AML-193 (cell line): Measurements from ENCODE around the gene SUPT16H.
"Not testable (repeated sequence)": the region's sequence is repeated elsewhere in the genome, so short reads cannot be mapped to it uniquely, and the experiment has no call there.

Experiments used
- DNase-seq, 2 experiments: peaks; one replicate each; lab custom pipeline; 2025; lab: John Stamatoyannopoulos, UW

SUPT16H gene

DNA sequence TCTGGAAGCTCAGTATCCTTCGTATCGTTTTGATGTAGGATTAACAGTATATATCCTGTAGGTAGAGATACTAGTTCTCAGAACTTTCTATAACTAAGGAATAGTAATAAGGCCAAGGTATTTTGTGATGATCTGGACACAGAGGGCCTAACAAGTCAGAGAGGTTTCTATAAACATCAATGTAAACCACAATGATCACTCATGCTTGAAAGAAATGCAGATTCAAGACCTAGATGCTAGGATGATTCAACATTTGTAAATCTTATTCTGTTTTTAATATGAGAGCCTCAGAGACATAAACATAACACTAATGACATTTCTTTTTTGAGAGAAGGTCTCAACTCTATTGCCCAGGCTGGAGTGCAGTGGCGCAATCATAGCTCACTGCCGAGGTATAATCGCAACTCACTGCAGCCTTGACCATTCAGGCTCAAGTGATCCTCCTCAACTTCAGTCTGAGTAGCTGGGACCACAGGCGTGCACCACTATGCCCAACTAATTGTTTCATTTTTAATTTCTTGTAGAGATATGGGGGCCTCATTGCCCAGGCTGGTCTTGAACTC is 16.2 kb downstream of the SUPT16H start:
- no peak for DNase-seq

DNA sequence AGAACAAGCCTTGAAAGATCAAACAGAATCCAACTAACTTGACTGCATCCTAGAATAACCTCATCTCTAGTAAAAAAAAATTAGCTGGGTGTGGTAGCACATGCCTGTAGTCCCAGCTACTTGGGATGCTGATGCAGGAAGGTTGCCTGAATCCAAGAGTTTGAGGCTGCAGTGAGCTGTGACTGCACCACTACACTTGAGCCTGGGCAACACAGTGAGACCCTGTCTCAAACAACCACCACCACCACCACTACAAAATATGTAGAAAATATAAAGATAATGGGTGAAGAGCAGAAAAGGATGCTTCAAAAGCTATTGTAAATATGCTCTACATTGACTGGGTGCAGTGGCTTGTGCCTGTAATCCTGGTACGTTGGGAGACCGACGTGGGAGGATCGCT is 27.3 kb downstream of the SUPT16H start:
- no peak for DNase-seq

DNA sequence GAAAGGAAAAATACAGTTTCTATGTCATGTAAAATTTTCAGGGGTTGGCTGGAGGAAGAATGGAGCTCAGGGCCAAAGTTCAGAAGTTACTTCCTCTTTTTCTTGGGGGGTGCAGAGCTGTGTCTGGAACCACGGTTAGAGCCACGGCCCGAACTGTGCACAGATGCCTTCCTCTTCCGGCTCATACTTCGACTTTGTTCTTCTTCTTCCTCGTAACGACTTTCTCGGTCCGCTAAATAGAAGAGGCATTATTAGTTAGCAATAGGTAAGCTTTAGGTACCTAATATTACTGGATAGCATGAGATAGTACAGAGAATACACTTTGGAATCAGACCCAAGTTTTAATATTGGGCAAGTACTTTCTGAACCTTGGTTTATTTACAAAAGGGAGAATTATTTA is 31.2 kb downstream of the SUPT16H start:
- peak; percentile 30 to 48 for DNase-seq

DNA sequence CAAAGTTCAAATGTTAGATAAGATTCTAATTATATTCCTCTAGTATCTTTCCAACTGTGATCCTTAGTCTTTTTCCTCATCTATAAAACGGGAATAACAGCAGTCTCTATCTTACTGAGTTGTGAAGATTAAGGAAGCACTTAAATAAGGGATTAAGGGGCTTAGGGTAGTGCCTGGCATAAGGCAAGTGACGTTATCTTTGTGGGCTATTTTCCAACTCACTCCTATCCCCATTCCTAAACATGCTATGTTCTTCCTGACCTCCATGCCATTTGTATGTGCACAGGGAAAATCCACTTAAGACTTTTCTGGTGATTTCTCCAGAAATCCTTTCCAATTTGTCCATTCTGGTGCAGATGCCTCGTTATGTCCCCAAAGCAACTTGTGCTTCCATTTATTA is 33.3 kb downstream of the SUPT16H start:
- DNase-seq, result no peak

DNA sequence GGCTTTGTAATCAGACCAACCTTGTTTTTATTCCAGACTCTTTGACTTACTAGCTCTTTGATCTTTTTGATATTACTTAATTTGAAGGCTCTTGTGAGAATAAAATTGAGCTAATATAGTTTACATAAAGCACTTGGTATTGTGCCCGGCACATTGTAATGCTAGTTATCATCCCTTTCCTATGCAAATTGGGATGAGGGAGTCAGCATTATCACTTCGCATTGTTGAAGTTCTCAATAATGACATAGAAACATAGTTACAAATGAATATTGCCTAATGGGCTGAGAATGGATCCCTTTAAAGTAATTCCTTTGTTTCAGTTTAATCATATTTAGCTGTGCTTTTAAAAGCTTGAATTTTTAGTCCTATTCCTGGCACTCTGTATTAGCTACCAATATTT is 36.6 kb downstream of the SUPT16H start:
- DNase-seq, result no peak

DNA sequence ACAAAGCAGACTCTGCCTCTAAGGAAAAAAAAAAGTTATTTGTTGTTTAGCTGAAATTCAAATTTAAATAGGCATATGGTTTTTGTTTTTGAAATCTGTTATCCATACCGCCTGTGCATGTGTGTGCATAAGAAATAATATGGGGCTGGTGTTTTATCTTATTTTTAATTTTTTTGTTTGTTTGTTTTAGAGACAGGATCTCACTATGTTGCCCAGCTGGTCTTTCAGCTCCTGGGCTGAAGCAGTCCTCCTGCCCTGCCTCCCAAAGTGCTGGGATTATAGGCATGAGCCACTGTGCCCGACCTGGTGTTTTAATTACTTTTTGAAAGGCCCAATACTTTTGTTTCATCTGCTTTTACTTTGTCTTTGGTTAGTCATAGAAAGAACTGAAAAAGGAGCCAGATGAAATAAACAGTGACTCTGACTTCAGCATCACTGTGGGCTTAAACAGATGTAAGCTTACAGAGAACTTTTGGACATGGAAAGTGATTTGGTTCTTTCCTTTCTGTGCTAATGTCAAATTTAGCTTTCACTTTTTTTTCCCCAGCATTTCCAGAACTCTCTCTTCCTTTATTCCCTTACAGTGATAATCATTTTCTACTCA is 37.2 kb downstream of the SUPT16H start:
- DNase-seq, result no peak

DNA sequence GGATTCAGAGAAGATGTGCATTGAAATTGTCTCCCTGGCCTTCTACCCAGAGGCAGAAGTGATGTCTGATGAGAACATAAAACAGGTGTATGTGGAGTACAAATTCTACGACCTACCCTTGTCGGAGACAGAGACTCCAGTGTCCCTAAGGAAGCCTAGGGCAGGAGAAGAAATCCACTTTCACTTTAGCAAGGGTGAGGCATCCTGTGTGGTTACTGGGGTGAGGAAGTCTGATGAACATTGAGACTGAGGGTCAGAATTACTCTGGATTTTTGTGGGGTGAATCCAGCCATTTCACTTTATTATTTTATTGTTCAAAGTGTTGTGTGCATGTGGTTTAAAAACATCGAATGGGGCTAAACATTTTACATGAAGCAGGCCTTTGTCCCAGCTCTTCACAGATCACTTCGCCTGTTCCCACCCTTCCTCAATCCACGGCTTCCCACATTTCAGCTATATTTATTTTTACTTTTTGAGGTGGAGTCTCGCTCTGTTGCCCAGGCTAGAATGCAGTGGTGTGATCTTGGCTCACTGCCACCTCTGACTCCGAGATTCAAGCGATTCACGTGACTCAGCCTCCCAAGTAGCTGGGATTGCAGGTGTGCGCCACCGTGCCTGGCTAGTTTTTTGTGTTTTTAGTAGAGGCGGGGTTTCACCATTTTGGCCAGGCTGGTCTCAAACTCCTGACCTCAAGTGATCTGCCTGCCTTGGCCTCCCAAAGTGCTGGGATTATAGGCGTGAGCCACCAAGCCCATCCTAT is 40.6 kb downstream of the SUPT16H start:
- DNase-seq, result no peak

DNA sequence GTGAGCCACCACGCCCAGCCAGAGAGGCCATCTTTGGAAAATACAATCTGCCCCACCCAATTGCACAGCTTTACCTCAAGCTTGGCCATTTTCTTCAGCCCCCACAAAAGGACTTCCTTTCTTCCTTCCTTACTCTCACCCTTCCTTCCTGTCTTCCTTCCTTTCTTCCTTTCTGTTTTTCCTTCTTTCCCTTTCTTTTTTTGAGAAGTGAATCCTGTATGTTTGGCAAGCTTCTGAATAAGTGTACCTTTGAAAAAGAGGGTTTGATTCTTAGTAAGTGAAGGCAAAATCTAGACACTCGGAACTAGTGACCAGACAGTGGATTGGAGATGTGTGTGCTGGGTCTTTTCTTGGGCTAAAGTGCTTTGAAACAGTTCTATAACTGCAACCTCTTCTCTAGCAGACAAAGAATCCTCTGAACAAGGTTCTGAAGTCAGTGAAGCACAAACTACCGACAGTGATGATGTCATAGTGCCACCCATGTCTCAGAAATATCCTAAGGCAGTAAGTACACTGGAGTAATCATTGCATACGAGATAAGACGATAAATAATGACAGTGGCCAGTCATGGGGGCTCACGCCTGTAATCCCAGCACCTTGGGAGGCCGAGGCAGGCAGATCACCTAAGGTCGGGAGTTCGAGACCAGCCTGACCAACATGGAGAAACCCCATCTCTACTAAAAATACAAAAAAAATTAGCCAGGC is 49.5 kb downstream of the SUPT16H start:
- DNase-seq, result no peak

DNA sequence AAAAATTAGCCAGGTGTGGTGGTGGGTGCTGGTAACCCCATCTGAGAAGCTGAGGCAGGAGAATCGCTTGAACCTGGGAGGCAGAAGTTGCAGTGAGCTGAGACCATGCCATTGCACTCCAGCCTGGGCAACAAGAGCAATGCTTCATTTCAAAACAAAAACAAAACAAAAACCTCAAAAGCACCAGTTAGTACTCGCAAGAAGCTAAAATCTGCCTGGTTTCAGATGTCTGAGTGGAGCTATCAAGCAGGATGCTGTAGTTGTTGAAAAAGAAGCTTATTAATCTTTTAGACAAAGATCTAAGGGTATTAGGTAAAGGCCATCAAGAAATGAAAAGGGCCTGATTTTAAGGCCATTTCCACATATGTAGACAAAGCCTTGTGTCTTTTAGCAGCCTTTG is 50.9 kb downstream of the SUPT16H start:
- DNase-seq, result no peak

DNA sequence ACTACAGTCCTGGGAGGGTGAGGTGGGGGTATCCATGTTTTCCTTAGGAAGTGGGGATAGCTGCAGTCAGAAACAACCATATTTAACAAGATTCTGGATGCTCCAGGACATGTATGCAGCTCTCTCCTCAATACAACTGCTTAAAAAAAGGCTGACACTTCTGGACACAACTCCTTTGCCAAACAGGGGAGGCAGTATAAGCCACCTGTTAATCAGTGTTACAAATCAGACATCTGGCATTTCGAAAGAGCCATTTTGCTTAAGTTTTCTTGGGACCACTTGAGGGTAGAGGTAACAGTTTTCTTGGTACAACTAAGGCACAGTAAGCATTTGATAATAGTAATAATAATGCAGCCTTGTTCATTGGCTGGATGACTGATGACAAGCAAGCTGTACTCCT is 56.8 kb downstream of the SUPT16H start:
- no peak for DNase-seq

DNA sequence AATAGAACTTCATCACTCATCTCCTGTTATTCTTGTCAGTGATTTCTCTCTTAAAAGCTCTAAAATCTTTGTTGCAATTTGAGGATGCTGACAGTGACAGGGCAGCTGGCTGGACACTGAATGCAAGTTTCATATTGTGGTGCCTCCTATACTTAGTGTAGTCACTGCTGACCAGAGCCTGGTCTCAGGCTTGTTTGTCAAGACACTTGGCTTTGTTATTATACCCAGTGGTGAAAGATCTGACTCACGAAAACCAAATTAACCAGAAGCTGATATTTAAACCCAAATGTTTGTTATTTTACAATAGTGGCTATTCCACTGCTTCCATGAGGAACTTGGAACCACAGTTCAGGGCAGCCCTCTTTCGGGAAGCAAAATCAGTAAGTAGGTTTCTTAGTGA is 61.1 kb downstream of the SUPT16H start:
- no peak for DNase-seq

DNA sequence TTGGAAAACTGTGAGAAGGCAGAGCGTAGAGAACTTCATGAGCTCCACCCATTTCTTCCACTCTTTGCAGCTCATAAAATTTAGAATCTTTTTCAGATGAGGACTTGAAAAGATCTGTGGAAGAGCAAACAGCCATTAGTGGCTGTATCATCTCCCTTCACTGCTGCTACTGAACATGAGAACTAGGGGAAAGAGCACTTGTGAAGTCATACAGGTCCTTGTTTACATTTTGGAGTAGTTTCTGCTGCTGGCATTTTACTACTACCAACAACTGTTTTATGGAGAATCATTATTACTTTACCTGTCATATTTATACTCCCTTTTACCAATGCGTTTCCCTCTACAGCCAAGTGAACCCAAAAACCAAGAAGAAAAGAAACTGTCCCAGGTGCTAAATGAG is 62.9 kb downstream of the SUPT16H start:
- no peak for DNase-seq

DNA sequence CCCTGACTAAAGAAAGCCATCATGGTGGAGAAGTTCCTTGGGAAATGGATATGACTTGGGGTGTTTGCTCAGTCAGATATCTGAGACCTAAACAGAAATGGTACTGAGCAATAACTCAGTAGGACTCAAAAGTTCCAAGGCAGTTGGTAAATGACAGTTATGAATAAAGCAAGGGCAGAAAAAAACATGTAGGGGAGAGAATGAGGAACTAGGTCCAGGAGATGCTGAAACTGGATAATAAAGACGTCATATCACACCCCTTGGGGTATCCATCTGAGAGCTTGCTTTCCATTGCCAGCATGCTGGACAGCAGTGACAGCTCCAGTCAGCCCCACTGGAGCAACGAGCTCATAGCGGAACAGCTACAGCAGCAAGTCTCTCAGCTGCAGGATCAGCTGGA is 66.4 kb downstream of the SUPT16H start:
- peak; percentile 17 to 40 for DNase-seq

DNA sequence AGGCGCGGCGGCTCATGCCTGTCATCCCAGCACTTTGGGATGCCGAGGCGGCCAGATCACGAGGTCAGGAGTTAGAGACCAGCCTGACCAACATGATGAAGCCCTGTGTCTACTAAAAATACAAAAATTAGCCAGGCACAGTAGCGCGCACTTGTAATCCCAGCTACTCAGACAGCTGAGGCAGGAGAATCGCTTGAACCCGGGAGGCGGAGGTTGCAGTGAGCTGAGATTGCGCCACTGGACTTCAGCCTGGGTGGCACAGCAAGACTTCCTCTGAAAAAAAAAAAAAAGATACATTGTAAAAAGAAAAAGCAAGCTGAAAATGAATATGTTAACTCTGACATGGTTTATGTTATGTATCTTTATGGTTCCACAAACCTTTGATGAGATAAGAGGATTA is 70.3 kb downstream of the SUPT16H start:
- no peak for DNase-seq

DNA sequence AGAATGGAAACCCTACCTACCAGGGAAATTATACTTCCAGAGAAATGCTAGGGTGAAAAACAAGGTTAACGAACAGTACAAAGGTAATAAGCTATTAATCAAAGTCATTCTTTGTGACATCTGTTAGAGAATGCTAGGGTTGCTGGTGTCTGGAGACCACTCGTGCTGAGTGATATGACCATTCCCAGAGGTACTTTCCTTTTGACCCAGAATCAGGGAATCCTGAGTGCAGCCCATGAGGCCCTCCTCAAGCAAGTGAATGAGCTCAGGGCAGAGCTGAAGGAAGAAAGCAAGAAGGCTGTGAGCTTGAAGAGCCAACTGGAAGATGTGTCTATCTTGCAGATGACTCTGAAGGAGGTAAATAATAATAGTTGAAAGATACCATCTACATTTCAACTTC is 72.2 kb downstream of the SUPT16H start:
- no peak for DNase-seq

DNA sequence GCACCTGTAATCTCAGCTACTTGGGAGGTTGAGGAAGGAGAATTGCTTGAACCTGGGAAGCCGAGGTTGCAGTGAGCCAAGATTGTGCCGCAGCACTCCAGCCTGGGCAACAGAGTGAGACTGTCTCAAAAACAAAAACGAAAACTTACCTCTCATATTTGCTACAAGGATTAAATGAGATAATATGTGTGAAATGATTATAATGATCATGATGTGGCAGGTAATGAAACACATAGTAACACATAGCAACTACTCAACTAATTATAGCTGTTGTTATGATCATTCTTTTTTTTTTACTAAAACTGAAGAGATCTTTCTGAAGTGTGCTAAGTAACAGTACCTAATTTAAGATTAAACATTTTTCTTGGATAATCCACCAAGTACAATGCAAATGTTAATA is 73.9 kb downstream of the SUPT16H start:
- no peak for DNase-seq

DNA sequence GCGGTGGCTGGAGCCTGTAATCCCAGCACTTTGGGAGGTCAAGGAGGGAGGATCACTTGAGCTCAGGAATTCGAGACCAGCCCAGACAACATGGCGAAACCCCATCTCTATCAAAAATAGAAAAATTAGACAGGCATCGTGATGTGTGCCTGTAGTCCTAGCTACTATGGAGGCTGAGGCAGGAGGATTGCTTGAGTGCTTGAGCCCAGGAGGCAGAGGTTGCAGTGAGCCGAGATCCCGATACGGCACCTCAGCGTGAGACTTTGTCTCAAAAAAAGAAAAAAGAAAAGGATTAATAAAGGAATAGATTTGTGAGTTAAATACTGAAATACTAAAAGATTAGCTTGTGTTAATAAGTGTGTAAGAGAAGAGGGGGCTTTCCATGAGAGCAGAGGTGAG is 74.6 kb downstream of the SUPT16H start:
- no peak for DNase-seq

DNA sequence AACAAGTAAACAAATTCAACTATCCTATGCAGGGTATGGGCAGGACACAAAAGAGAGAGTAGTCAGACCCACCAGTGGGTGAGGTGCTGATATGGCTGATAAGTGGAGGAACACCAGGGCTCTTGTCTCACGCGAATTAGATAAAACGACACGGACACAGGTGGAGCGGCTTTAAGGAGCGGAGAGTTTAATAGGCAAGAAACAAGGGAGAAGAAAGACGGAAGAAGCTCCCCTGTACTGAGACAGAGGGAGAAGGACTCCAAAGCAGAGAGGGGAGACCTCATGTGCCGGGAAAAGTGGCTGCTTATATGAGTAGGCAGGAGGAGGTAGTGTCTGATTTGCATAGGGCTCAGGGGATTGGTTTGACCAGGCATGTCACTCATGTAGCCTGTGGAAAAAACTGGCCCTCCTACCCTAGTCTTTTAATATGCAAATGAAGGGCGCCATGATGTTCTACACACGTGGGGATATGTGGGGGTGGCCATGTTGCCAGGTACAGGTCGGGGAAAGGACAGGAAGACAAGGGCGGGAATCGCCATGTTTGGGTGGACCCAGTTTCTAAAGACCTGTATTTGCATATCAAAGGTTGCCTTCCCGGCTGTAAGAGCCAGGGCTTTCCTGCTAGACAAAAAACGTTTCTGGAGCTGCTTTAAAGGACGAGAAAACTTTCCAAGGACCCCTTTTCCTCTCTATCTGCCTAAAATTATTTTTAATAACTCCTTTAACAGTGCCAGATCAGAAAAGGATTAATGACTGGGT is 75.2 kb downstream of the SUPT16H start:
- no peak for DNase-seq

DNA sequence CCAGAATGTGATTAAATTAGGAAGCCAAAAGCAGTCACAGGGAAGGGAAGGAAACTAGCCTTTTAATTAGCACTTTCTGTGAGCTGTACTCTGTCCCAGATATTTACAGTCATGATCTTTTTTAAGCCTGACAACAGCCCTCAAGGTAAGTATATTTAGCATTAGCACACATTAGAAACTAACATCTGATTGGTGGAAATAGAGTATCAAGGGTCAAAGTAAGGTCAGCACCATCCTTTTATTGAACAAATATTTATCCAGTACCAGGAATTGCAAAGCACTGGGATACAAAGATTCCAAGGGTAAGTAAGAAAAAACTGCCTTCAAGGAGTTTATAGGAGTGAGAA is 75.7 kb downstream of the SUPT16H start:
- no peak for DNase-seq

DNA sequence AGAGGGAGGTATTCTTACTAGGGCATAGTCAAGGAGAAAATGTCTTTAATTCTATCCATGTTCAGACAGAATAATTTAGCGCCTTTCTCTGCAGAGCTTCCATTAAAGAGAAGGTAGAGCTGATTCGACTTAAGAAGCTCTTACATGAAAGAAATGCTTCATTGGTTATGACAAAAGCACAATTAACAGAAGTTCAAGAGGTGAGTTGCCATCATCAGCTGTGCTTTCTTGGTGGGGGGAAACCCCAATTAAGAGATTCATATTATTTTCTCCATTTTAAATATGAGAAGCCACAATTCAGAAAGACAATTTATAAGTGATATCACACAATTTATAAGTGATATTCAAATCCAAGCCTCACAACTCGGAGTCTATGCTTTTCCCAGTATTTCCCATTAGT is 76.2 kb downstream of the SUPT16H start:
- DNase-seq, result no peak

DNA sequence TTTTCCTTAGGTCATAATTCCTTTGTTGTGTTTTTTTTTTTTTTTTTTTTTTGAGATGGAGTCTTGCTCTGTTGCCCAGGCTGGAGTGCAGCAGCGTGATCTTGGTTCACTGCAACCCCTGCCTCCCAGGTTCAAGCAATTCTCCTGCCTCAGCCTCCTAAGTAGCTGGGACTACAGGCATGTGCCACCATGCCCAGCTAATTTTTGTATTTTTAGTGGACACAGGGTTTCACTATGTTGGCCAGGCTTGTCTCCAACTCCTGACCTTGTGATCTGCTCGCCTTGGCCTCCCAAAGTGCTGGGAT is 81.0 kb downstream of the SUPT16H start:
- DNase-seq, result not testable (repeated sequence)

DNA sequence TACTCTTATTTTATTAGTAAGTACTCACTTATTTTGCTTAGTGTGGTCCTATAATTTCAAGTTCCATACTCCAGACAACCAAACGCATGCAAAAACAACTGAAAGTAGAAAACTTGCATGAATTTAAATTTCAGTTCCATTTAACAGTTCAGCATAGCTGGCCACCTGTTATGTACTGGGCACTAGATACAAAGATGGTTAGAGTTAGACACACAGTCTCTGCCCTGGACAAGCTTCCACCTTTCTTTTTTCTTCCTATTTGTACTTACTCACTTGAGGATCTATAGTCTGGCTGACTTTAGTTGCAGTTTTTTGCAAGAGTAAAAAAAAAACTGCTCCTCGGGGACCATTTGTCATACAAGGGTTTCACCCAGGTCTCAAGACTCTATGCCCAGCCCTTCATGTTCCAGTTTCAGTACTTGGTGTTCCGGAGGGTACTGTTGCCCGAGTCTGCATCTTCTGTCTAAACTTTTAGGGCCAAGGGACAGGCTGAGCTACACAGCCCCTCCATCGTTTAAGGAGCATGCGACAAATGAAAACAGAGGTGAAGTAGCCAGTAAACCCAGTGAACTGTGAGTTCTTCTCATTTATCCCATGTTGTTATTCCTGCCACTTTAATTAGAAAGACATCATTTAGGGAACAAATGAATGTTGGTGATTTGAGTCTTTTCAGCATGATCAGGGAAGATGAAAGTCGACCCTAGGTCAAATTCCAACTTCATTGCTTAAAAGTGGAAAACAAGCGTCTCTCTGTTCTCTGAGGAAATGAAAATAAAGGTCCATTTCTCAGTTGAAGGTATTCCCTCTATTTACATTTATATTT is 81.6 kb downstream of the SUPT16H start:
- DNase-seq, result no peak
